IPS DF 6.9 (cell line): ENCODE measurements around the gene CBL.
"Not testable (repeated sequence)": the region's sequence is repeated elsewhere in the genome, so short reads cannot be mapped to it uniquely, and the experiment has no call there.

Source experiments
- DNase-seq: peaks from one replicate; pipeline ENCODE4 v3.0.0-alpha.2; 2013; ENCODE audit warnings: low read depth, low spot score
- H3K27ac ChIP-seq: one replicate; pipeline ENCODE4 v1.5.1; 2013; ENCODE audit warnings: low read length, control low read depth
- H3K27me3 ChIP-seq: 2 replicates; pipeline ENCODE4 v1.6.1; 2013; ENCODE audit warnings: mild to moderate bottlenecking, low read length; ENCODE audit not compliant: control insufficient read depth, insufficient read depth
- H3K36me3 ChIP-seq: 2 replicates; pipeline ENCODE4 v1.6.1; 2013; ENCODE audit warnings: low read length; ENCODE audit not compliant: control insufficient read depth, insufficient read depth
- H3K4me1 ChIP-seq: 2 replicates; pipeline ENCODE4 v1.6.1; 2013; ENCODE audit warnings: low read length; ENCODE audit not compliant: control insufficient read depth, insufficient read depth
- H3K4me3 ChIP-seq: 2 replicates; pipeline ENCODE4 v1.5.1; 2013; ENCODE audit warnings: mild to moderate bottlenecking, low read length
- H3K9me3 ChIP-seq: 2 replicates; pipeline ENCODE4 v1.6.1; 2013; ENCODE audit warnings: low read length, inconsistent platforms; ENCODE audit not compliant: control insufficient read depth, insufficient read depth
- WGBS: extraction: QIAGEN DNeasy Blood & Tissue Kit; methylation state at CpG from one replicate; pipeline ENCODE4 v1.1.7; 2013; ENCODE audit warnings: mixed read lengths, missing lambda C conversion rate; ENCODE audit not compliant: insufficient read length, insufficient coverage; 5-methylcytosine and 5-hydroxymethylcytosine counted together

CBL gene

DNA sequence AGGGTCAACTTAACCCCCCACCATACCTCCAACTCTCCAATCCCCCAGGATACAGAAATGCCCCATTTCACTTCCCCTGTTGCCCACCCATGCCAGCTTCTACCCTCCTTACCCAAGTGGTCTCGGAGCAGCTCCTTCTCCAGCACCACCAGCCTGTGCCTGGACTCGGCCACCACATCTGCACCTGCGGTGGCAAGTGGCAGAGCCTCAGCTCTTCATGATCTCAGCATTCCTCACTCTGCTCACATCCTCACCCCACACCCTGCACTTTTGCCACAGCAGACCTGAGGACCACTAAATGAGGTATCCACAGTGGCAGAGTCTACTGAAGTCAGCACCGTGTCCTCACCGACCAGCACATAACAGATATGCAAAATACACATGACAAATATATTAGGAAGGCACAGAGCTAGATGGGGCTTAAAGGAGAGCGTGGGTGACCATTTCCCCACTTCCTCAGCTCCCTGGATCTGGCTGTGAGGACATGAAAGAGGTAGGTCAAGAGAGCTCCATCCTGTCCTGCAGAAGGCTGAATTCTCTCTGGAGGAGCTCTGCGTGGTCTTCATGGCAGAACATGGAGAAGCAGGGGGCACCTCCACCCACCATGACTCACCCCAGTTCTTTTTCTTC lies 11.2 kb upstream of the CBL start:
- Histone ChIP-seq H3K27me3 (no peaks in the 10 kb centered on the region), H3K36me3 (no peaks in the 10 kb centered on the region), H3K4me1 (no peaks in the 10 kb centered on the region; the same call in 1 of the 2 replicates), H3K9me3 (no peaks in the 10 kb centered on the region), H3K4me3 (no peak overlapping the region), H3K27ac (no peak overlapping the region)
- no peak for DNase-seq
- WGBS: no CpG with 5 or more reads among the region's 7 CpGs

DNA sequence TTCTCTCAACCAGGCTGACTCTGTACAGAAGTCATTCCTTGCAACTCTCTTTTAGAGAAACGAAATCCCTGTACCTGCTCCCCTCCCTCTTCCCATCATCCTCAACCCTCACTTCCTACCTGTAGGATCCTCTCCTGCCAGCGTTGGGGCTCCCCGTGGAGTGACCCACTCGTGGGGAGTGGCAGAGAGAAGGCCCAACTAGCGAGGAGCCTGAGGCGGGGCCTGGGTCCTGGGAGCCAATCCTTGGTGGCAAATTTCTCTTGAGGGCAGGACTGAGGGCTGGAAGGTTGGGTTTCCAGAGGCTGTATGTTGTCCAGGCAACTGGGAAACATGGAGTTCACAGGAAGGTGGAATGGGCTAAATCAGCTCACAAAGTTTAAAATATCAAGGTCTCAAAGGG lies 10.5 kb upstream of the CBL start:
- Histone ChIP-seq H3K4me1 (no peaks in the 10 kb centered on the region; the same call in 1 of the 2 replicates), H3K9me3 (no peaks in the 10 kb centered on the region), H3K27me3 (no peaks in the 10 kb centered on the region), H3K4me3 (no peak overlapping the region), H3K36me3 (no peaks in the 10 kb centered on the region), H3K27ac (no peak overlapping the region)
- peak; percentile 80 for DNase-seq
- no CpG with 5 or more reads among the region's 6 CpGs for WGBS

DNA sequence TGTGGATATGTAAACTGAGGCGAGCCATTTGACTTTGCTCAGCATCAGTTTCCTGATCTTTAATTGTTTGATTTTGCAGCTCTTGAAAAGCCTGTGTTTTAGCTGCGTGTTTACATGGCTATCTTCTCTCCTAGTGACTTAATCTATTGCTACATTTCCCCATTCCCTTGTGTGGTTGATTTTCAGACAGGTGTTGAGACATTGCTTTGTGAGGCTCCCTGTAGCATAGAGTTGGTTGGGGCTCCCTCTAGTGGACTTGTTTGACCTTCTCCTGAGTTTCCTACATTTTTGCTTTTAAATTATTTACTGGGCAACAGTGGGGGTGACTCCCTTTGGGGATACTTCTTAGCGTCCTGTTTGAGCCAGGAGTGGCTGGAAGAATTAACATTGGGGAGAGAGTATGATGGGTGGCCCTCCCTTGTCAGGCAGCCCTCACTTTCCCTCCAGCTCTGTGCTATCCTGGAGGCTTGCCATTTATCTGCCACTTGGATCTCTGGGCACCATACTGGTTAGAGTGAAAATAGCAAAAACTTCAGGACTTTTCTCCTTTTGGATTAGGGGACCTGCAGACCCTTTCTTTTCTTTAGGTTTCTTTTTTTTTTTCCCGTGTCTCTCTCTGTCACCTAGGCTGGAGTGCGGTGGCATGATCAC lies 9.2 kb upstream of the CBL start:
- Histone ChIP-seq H3K4me3 (no peak overlapping the region), H3K4me1 (no peaks in the 10 kb centered on the region; the same call in 1 of the 2 replicates), H3K36me3 (no peaks in the 10 kb centered on the region), H3K27me3 (no peaks in the 10 kb centered on the region), H3K27ac (no peak overlapping the region), H3K9me3 (no peaks in the 10 kb centered on the region)
- peak; percentile 68 for DNase-seq
- no CpG with 5 or more reads among the region's 5 CpGs for WGBS

DNA sequence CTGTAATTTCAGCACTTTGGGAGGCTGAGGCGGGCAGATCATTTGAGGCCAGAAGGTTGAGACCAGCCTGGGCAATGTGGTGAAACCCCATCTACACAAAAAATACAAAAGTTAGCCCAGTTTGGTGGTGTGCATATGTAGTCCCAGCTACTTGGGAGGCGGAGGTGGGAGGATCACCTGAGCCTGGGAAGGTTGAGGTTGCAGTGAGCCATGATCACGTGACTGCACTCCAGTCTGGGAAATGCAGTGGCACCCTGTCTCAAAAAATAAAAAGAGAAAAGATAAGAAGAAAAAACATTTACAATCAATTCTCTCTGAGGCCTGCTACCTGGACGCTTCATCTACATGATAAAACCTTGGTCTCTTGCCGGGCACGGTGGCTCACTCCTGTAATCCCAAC lies 7.2 kb upstream of the CBL start:
- no peak overlapping the region for H3K4me3 ChIP-seq
- no peaks in the 10 kb centered on the region; the same call in 1 of the 2 replicates for H3K4me1 ChIP-seq
- no peak for DNase-seq
- no peaks in the 10 kb centered on the region for H3K36me3 ChIP-seq
- no CpG with 5 or more reads among the region's 6 CpGs for WGBS
- no peaks in the 10 kb centered on the region for H3K9me3 ChIP-seq
- H3K27ac ChIP-seq: no peak overlapping the region
- H3K27me3 ChIP-seq: no peaks in the 10 kb centered on the region

DNA sequence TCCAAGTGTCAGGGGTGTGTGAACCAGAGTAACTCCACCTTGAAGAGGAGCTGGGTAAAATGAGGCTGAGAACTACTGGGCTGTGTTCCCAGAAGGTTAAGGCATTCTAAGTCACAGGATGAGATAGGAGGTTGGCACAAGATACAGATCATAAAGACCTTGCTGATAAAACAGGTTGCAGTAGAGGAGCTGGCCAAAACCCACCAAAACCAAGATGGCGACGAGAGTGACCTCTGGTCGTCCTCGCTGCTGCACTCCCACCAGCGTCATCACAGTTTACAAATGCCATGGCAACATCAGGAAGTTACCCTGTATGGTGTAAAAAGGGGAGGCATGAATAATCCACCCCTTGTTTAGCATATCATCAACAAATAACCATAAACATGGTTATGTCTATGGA lies 4.9 kb upstream of the CBL start:
- WGBS: no CpG with 5 or more reads among the region's 5 CpGs
- H3K4me1 ChIP-seq, DNase-seq, H3K4me3 ChIP-seq, H3K27me3 ChIP-seq, H3K27ac ChIP-seq, H3K36me3 ChIP-seq, H3K9me3 ChIP-seq: not testable (repeated sequence)

DNA sequence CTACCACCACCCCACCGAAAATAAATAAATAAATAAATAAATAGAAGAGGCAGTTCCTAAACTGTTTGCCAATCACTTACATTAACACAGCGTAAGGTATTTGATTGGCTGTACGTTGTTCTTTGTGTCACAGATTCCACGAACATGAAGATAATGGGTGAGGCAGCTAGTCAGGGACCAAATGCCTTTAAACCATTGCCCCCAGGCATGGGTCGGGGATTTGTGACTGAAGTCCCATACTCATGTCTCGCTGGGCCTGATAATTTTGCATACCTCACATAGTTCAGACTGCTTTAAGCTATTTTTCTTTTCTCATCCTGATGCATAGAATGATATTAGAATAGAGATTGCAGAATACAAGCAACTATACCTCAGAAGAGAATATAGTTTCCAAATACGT lies 3.6 kb upstream of the CBL start:
- no CpG with 5 or more reads among the region's 7 CpGs for WGBS
- Histone ChIP-seq H3K4me1 (no peaks in the 10 kb centered on the region), H3K27me3 (no peaks in the 10 kb centered on the region), H3K9me3 (no peaks in the 10 kb centered on the region), H3K27ac (no peak overlapping the region), H3K36me3 (no peaks in the 10 kb centered on the region), H3K4me3 (no peak overlapping the region)
- no peak for DNase-seq

DNA sequence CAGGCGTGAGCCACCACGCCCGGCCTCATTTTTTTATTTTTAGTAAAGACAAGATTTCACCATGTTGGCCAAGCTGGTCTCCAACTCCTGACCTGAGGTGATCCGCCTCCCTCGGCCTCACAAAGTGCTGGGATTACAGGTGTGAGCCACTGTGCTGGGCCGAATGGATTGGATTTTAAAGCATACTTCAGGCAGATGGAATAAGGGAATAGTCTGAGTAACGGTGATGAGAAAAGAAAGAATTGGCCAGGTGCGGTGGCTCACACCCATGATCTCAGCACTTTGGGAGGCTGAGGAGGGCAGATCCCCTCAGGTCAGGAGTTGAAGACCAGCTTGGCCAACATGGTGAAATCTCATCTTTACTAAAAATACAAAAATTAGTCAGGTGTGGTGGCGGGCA lies 2.1 kb upstream of the CBL start:
- H3K27me3 ChIP-seq: no peaks in the 10 kb centered on the region
- WGBS: no CpG with 5 or more reads among the region's 9 CpGs
- H3K4me3 ChIP-seq: no peak overlapping the region
- no peaks in the 10 kb centered on the region for H3K9me3 ChIP-seq
- H3K27ac ChIP-seq: no peak overlapping the region
- no peak for DNase-seq
- H3K4me1 ChIP-seq: no peaks in the 10 kb centered on the region
- no peaks in the 10 kb centered on the region for H3K36me3 ChIP-seq

DNA sequence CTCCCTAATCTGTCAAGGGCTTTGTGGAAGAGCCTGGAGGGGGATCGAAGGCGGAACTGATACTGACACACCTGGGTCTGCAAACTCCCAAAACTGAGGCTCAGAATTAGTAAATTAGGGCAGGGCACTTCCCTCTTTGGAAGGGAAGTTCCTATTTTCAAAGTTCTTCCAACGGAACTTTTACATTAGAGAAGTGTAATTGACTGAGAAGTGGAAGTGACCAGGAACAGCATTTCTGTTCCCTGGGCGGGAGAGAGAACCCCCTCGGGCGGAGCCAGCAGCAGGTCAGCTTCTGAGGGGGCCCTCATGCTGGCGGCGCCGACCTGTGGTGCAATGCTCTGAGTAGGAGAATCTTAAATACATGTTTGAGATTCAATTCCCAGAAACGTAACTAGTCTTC lies 1.1 kb upstream of the CBL start:
- no peak overlapping the region for H3K4me3 ChIP-seq

DNA sequence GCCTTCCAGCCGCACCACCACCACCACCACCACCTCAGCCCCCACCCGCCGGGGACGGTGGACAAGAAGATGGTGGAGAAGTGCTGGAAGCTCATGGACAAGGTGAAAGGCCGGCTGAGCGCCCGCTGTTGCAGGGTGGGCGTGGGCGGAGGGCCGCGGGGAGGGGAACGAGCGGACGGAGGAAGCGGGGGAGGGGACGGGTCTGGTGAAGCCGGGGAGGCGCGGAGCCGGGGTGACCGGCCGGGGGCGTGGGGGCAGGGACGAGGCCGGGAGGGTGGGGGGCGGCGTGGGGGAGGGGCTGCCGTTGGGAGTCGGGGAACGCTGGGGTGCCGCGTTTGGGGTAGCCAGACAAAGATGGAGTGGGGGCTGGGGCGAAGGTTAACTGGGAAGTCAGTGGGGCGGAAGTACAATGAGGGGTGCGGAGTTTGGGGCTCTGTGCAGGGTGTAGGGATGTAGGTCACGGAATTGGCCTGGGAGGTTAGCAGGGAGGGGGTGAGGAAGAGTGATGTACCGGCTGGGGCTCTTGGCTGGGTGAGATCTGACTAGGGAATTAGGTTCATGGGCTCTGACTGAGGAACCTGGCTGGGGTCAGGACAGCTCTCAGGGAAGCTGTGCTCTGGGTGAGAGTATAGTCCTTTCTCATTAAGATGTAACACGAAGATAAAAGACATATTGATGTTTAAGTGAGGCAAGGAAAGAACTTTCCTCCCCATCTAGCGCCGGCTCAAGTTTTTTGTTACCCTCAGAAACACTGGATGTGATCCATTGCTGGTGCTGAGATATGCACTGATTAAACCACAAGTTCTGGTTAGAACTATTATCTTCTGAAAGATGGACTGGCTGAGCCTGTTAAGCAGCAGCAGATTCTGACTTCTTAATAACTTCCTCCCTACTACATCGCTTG lies 624 bp downstream of the CBL start:
- no peak overlapping the region for H3K27ac ChIP-seq
- no peaks in the 10 kb centered on the region for H3K9me3 ChIP-seq
- WGBS: no CpG with 5 or more reads among the region's 41 CpGs
- H3K27me3 ChIP-seq: no peaks in the 10 kb centered on the region
- peak overlapping the region; percentile 89 for H3K4me3 ChIP-seq
- DNase-seq: no peak
- no peaks in the 10 kb centered on the region for H3K4me1 ChIP-seq
- no peaks in the 10 kb centered on the region for H3K36me3 ChIP-seq

More for the DNA sequence above, 1.1 kb upstream of the CBL start:
- no peaks in the 10 kb centered on the region for H3K27me3 ChIP-seq
- no peaks in the 10 kb centered on the region for H3K36me3 ChIP-seq
- no peak for DNase-seq
- no peaks in the 10 kb centered on the region for H3K9me3 ChIP-seq
- H3K27ac ChIP-seq: no peak overlapping the region
- no CpG with 5 or more reads among the region's 10 CpGs for WGBS
- H3K4me1 ChIP-seq: no peaks in the 10 kb centered on the region

DNA sequence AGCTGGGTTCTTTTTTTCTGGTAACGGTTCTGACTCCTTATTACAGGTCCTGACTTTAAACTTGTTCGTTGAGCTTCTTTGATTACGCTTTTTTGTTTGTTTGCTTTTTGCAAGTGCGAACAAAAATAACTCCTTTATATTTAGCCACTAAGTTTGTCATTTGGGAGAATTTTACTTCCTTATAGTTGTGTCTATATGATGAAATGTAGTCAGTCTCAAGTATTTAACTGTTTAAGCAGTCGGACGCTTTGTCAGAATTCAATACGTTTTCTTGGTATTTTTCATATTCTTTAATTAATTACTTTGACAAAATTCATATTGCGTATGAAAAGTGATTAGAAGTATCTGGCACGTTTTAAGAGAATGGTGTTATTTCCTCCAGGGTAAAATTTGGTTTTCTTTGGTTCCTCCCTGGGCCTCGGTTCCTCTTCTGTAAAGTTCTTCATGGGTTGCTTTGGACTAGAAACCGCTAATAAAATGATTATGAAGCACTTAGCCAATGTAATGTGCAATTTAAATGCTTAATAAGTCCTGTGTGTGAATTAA lies 1.3 kb downstream of the CBL start:
- no peak for DNase-seq
- Histone ChIP-seq H3K27ac (no peak overlapping the region), H3K9me3 (no peaks in the 10 kb centered on the region), H3K36me3 (no peaks in the 10 kb centered on the region), H3K27me3 (no peaks in the 10 kb centered on the region), H3K4me3 (peak overlapping the region; percentile 89; the same call in 1 of the 2 replicates), H3K4me1 (no peaks in the 10 kb centered on the region)
- no CpG with 5 or more reads among the region's 11 CpGs for WGBS
